GM18526 (cell line): ENCODE measurements around the gene PNKP.

Source experiments
- POLR2A ChIP-seq: IDR thresholded peaks from 3 replicates; pipeline ENCODE4 v1.6.1; 2011; ENCODE audit not compliant: insufficient read length; ENCODE audit errors: extremely low read depth

Gene PNKP

DNA sequence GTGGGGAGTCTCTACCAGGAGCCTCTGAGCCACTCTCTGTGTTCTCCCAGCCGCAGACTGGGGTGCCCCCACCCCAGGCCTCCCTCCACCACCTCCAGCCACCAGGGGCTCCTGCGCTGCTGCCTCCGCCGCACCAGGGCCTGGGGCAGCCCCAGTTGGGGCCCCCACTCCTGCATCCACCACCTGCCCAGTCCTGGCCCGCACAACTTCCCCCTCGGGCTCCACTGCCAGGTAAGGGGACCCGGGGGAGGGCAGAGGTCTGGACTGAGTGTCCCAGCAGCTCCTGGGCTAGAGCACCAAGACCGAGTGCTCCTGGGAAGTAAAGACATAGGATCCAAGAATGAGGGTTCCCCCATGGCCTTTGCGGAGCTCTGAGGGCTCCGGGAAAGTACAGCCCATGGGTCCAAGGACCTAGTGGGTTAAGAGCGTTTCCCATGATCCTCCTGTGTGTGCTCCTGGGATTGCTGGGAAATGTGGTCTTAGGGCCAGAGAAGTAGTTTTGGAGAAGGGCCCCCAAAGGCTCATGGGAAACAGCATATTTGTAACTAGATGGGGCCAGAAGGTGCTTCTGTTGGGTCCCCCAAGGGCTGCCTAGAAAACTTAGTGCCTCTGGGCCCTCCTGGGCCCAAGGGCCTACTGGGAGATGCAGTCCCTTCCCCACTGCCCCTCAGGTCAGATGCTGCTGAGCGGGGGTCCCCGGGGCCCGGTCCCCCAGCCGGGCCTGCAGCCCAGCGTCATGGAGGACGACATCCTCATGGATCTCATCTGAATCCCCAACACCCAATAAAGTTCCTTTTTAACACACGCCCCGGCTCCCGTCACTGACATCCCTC is 31.0 kb downstream of the PNKP start:
- TF ChIP-seq POLR2A: no peak

DNA sequence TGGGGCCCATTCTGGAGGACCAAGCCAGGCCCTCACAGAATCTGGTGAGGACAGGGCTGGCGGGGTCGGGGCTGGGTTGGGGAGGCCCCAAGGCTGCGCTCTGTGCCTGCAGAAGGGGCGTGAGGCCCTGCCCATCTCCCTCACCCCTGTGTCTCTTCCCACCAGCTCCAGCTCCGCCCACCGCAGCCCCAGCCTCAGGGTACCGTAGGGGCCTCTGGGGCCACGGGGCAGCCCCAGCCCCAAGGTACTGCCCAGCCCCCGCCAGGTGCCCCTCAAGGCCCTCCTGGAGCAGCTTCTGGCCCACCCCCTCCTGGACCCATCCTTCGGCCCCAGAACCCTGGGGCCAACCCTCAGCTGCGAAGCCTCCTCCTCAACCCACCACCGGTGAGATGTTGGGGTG is 31.8 kb downstream of the PNKP start:
- no peak for TF ChIP-seq POLR2A

DNA sequence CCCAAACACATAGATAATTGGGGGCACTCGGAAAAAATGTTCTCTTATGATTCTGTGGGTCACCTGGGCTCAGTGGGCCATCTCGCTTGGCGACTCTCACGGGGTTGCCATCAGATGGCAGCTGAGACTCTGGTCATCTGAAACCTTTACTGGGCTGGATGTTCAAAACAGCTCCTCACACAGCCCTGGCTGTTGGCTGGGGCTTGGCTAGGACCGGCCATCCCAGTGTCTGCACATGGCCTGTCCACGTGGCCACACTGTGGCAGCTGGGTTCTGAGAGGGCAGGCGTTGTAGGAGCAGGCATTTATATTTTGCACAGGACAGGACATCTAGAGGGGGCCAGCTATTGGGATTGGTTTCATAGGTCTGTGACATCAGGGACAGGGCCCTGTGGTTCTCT is 33.8 kb downstream of the PNKP start:
- no peak for TF ChIP-seq POLR2A

DNA sequence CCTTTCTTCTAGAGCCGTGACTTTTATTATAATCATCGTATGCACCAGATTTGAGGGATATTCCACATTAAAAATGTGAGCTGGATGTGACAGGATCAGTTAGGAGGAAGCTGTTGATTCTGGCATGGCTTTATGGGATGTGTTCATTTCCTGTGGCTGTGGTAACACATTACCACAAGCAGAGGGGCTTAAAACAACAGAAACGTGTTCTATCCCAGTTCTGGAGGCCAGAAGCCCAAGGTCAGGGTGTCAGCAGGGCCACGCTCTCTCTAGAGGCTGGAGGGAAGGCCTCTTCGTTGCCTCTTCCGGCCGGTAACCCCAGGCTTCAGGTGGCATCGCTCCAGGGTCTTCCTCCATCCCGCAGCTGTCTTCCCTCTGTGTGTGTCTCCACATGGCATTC is 34.8 kb downstream of the PNKP start:
- TF ChIP-seq POLR2A: no peak

DNA sequence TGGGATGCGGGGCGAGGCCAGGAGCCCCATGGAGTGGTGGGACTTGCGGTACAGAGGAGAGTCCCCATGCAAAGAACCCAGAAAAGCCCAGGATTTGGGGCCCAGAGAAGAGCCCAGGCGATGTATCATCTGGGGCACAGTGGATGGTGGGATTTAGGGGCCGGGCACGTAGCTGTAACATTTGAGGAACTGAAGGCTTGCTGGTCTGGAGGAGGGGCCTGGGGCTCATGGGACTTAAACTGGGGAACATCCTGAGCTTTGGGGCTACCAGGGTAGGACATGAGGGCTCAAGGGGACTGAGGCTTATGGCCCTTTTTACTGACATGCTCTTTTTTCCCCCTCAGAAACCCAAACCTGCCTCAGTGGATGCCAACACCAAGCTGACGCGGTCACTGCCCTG is 35.8 kb downstream of the PNKP start:
- no peak for TF ChIP-seq POLR2A

DNA sequence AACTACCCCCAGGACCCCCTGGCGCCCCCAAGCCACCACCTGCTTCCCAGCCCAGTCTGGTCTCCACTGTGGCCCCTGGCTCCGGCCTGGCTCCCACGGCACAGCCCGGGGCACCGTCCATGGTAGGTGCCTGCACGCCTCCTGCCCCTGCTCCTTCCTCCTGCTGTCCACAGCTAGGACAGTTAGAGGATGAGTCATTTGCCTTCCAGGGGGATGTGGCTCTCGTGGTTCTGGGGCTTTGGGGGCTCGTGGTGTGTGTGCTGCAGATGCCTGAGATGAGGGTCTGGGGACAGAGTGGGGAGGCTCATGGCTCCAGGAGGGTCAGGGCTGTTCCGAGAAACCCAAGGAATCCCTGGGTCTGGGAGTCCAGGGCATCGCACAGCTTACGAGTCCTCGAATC is 36.6 kb downstream of the PNKP start:
- no peak for TF ChIP-seq POLR2A

DNA sequence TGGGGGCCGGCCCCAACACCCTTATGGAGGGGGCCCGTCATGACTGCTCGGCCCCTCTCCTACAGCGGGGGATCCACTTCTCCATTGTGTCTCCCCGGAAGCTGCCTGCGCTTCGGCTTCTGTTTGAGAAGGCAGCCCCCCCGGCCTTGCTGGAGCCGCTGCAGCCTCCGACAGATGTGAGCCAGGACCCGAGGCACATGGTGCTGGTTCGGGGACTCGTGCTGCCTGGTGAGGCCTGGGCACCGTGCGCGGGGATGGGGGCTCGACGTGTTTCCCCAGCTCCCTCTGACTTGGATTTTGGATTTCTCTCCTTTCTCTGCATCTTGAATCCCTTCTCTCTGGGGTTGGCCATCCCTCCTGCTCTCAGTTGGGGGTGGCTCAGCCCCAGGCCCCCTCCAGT is 37.7 kb downstream of the PNKP start:
- TF ChIP-seq POLR2A: no peak

DNA sequence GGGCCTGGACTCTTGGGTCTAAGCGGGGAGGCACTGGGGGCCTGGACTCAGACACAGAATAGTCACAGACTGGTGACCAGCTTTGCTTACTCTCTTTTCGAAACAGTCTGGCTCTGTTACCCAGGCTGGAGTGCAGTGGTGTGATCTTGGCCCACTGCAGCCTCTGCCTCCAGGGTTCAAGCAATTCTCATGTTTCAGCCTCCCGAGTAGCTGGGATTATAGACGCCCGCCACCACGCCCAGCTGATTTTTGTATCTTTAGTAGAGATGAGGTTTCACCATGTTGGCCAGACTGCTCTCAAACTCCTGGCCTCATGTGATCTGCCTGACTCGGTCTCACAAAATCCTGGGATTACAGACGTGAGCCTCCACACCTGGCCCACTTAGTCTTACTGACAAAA is 38.2 kb downstream of the PNKP start:
- TF ChIP-seq POLR2A: no peak

DNA sequence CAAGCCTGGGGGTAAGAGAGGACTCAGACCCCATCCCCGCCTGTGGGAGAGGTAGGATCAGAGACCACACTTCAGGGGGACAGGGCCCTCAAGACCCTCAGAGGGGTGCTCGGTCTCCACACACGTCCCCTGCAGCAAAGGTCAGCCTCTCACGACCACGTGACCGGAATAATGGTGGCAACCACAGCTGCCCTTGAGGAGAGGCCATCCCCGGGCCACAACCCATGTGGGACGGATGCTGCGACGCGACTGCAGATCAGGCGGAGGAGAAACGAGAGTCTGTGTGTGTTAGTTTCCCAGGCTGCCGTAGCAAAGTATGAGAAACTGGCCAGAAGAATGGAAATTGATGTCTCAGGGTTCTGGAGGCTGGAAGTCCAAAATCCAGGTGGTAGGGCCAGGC is 40.3 kb downstream of the PNKP start:
- TF ChIP-seq POLR2A: no peak

DNA sequence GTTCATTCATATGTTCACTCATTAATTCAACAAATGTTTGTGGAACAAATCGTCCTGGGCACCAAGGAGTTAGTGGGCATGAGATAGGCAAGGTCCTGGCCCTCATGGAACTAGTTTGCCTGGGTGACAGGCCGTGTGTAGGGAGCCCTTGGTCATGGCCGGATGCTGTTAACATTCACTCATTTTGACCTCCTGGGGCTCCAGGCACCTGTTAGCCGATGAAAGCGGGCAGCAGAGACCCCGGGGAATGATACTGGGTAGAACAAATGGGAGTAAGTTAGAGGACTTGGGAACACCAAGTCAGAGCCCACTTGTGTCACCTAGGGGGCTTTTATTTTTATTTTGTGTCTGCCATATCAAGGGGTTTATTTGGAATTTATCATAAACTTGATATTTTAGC is 42.7 kb downstream of the PNKP start:
- no peak for TF ChIP-seq POLR2A

DNA sequence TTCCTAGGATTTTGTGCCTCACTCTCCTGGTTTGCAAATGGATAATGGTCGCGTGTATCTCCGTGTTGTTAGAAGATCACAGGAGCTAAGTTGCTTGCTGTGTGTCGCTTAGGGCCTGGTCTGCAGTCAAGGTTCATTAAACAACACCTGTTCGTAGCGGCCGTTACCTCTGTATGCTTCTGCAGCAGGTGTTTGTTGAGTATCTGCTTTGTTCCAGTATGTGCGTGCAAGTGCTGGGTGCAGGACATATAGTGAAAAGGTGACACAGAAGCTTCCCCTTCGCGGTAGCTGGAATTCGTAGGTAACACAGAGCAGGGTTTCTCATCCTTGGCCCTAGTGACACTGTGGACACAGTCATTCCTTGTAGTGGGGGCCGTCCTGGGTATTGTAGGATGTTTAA is 43.9 kb downstream of the PNKP start:
- no peak for TF ChIP-seq POLR2A

DNA sequence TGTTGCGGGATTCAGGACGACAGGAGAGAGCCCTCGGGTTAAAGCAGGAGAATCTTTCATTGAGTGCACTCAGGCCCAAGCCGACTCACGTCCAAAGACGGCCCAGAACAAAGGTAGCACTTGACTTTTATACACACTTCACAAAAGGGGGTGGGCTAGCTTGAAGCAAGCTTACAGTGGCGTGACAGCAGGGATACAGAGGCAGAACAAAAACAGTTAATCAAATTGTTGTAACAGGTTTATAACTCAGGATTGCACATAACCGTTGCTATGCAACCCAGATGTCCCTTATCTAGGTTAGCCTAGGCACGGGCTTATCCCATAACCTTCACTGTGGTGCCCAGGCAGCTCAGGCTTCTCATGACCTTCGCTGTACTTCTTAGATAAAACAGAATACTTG is 47.3 kb downstream of the PNKP start:
- TF ChIP-seq POLR2A: no peak

DNA sequence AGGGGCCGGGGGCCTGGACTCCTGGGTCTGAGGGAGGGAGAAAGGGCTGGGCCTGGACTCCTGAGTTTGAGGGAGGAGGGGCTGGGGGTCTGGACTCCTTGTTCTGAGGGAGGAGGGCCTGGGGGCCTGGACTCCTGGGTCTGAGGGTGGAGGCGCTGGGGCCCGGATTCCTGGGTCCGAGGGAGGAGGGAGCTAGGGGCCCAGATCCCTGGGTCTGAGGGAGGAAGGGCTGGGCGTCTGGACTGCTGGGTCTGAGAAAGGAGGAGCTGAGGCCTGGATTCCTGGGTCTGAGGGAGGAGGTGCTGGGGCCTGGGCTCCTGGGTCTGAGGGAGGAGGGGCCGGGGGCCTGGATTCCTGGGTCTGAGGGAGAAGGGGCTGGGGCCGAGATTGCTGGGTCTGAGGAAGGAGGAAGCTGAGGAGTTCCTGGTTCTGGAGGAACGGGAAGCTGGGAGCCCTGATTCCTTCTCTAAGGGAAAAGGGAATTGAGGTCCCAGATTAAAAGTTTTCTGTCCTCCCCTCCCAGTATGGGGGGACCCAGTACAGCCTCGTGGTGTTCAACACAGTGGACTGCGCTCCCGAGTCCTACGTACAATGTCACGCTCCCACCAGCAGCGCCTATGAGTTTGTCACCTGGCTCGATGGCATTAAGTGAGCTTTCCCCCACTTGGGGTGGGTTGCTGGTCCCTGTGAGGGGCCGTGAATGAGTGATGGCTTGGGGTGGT is 48.6 kb downstream of the PNKP start:
- no peak for TF ChIP-seq POLR2A

DNA sequence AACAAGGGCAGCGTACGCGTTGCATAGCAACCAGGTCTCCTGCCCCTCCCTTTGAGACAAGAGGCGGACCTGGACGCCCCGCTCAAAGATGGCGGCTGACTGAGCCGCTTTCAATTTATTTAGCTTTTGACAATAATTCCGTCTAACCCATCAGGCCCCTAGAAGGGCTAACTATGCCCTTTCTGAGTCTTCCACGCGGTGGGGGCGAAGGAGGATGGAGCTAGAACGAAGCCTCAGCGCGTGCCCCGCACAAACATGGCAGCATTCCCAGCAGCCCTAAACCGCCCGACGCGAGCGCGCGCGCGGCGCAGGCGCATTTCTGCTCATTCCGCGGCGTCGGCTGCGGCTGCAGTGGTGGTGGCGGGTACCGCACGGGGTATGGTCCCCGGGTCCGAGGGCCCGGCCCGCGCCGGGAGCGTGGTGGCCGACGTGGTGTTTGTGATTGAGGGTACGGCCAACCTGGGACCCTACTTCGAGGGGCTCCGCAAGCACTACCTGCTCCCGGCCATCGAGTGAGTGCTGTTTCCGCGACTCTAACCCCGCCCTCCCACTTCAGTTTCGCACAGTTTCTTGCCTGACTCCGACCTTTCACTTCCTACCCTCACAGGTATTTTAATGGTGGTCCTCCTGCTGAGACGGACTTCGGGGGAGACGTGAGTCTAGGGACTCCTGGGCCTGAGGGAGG is 49.3 kb downstream of the PNKP start, which contains the start of gene MED25:
Gene MED25, plus strand, starts transcription at position 326 of the 685 bp plus-strand sequence. Its CDS starts 53 bp downstream, at position 379.
- TF ChIP-seq POLR2A: peak; percentile 81

DNA sequence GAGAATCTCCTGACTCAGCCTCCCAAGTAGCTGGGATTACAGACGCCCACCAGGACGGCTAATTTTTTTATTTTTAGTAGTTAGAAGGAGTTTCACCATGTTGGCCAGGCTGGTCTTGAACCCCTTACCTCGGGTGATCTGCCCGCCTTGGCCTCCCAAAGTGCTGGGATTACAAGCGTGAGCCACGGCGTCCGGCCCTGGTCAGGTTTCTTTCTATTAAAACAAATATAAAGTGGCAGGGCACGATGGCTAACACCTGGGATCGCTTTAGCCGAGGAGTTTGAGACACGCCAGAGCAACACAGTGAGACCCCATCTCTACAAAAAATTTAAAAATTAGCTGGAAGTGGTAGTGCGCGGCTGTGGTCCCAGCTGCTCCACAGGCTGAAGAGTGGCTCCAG is 50.8 kb downstream of the PNKP start:
- no peak for TF ChIP-seq POLR2A

DNA sequence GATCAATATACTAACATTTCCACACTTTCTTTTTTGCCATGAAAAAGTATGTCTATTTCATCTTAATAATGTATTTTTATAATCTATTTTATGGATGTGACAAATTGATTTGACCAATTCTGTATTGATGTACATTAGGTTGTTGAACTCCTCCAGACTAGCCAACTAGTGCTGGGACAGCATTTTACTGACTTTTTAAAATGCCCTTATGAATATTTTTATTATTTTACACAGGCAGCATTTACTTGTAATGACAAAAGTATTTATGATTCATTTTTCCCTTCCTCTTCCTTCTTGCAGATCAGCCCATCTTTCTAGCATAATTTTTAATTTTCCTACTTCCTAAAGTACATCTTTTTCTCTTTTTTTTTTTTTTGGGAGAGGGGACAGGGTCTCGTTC is 53.4 kb downstream of the PNKP start:
- no peak for TF ChIP-seq POLR2A
